Upper lobe of right lung (tissue), 1 donor: ENCODE results near the gene AQP12B. TPM values are rescaled to one million over a fixed set of nuclear protein-coding genes. Genes with fewer than 3 reads are reported as not detected.
A peak's percentile ranks its signal among the peaks of the same experiment; 100 is the strongest.

Source experiments
- ATAC-seq: fragments of 200-7000 bp; cut with Tn5 transposase; one replicate; pipeline ENCODE4 v1.9.1; 2020; ENCODE audit warnings: mild to moderate bottlenecking, moderate library complexity
- DNase-seq: peaks from one replicate; pipeline ENCODE4 v3.0.0-alpha.2; 2020
- H3K27ac ChIP-seq: fragments of 200-600 bp; one replicate; pipeline ENCODE4 v1.8.0; 2022
- H3K27me3 ChIP-seq: fragments of 200-600 bp; one replicate; pipeline ENCODE4 v1.8.0; 2022; ENCODE audit warnings: mild to moderate bottlenecking
- H3K36me3 ChIP-seq: fragments of 200-600 bp; one replicate; pipeline ENCODE4 v1.8.0; 2022
- H3K4me1 ChIP-seq: fragments of 200-600 bp; one replicate; pipeline ENCODE4 v1.8.0; 2022
- H3K4me3 ChIP-seq: fragments of 200-600 bp; one replicate; pipeline ENCODE4 v1.8.0; 2022; ENCODE audit warnings: mild to moderate bottlenecking
- H3K9me3 ChIP-seq: fragments of 200-600 bp; one replicate; pipeline ENCODE4 v1.8.0; 2022
- intact Hi-C: fragments of 100-400 bp; cut with DNase I; formaldehyde crosslinking; loops from one replicate; pipeline ENCODE4 v1.11.0; 2022
- total RNA-seq: library from RNA; stranded (reverse); fragmentation: NEBNext Ultra II Directional; extraction: Animal tissue kit (Norgen Biotek cat#: 25700); gene quantifications from one replicate; pipeline ENCODE4 v1.2.1, GENCODE V29; 2021
- TF ChIP-seq, protein P1 (sequence below): fragments of 200-600 bp; IDR thresholded peaks from one replicate; pipeline ENCODE4 v1.8.0; 2022; ENCODE audit warnings: antibody characterized with exemption
- donor health status: DM: no; HTN: yes; CAD: no; lungs with severe emphysema.

The AQP12B gene
- total RNA-seq, 1 donor from 2014 or later = not detected

DNA sequence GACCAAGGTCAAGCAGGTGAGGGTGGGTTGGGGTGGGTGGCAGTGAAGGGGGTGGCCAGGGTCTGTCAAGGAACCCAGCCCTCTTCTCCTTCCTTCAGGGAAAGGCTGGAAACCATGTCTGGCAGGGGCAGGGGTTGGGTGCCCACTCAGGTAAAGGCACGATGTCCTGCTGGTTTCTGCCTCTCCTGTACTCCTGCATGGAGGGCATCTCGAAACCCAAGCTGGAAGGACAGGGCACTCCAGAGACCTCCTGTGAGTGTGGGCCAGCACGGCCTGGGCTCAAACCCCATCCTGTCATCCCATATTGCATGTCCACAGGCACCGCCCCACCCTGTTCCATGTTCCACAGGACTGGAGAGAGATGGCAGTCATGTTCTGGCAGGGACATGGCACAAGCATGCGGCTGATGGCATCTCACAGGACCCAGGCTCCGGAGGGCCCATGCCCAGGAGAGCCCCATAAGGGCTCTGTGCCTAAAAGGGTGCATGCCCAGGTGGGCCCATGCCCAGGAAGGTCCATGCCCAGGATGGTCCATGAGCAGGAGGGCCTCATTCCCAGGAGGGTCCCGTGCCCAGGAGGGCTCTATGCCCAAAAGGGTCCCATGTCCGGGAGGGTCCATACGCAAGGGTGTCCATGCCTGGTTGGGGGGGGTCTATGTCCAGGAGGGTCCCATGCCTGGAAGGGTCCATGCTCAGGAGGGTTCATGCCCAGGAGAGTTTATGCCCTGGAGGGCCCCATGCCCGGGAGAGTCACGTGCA is 51.0 kb downstream of the AQP12B start:
- Histone ChIP-seq H3K27ac (no peak overlapping the region), H3K36me3 (no peaks in the 10 kb centered on the region), H3K4me1 (no peaks in the 10 kb centered on the region), H3K9me3 (no peaks in the 10 kb centered on the region), H3K27me3 (no peaks in the 10 kb centered on the region), H3K4me3 (no peak overlapping the region)
- intact Hi-C loops = no loop called here
- TF ChIP-seq, protein P1, sequence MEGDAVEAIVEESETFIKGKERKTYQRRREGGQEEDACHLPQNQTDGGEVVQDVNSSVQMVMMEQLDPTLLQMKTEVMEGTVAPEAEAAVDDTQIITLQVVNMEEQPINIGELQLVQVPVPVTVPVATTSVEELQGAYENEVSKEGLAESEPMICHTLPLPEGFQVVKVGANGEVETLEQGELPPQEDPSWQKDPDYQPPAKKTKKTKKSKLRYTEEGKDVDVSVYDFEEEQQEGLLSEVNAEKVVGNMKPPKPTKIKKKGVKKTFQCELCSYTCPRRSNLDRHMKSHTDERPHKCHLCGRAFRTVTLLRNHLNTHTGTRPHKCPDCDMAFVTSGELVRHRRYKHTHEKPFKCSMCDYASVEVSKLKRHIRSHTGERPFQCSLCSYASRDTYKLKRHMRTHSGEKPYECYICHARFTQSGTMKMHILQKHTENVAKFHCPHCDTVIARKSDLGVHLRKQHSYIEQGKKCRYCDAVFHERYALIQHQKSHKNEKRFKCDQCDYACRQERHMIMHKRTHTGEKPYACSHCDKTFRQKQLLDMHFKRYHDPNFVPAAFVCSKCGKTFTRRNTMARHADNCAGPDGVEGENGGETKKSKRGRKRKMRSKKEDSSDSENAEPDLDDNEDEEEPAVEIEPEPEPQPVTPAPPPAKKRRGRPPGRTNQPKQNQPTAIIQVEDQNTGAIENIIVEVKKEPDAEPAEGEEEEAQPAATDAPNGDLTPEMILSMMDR = no peak
- ATAC-seq = no peak
- peak; percentile 45 for DNase-seq

DNA sequence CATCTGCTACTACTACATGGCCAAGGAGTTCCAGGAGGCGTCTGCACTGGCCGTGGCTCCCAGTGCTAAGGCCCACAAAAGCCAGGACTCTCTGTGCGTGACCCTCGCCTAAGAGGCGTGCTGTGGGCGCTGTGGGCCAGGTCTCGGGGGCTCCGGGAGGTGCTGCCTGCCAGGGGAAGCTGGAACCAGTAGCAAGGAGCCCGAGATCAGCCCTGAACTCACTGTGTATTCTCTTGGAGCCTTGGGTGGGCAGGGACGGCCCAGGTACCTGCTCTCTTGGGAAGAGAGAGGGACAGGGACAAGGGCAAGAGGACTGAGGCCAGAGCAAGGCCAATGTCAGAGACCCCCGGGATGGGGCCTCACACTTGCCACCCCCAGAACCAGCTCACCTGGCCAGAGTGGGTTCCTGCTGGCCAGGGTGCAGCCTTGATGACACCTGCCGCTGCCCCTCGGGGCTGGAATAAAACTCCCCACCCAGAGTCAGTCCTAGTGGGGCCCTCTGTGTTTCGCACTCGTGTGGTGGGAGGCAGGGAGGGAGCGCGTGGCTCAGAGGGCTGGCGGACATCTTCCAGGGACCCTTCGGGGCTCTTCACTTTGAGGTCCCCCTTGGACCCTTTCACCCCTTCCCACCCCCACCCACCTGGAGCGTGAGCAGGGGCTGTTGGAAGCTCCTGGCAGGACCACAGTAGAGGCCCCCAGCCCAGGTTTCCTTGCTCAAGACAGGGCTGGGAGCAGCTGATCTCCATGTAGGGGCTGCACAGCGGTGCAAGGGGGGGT is 51.7 kb downstream of the AQP12B start:
- Histone ChIP-seq H3K9me3 (no peaks in the 10 kb centered on the region), H3K4me1 (no peaks in the 10 kb centered on the region), H3K27me3 (no peaks in the 10 kb centered on the region), H3K36me3 (no peaks in the 10 kb centered on the region), H3K4me3 (no peak overlapping the region), H3K27ac (no peak overlapping the region)
- TF ChIP-seq, protein P1 = no peak
- intact Hi-C loops = no loop called here
- ATAC-seq (no peak), DNase-seq (peak; percentile 53)

DNA sequence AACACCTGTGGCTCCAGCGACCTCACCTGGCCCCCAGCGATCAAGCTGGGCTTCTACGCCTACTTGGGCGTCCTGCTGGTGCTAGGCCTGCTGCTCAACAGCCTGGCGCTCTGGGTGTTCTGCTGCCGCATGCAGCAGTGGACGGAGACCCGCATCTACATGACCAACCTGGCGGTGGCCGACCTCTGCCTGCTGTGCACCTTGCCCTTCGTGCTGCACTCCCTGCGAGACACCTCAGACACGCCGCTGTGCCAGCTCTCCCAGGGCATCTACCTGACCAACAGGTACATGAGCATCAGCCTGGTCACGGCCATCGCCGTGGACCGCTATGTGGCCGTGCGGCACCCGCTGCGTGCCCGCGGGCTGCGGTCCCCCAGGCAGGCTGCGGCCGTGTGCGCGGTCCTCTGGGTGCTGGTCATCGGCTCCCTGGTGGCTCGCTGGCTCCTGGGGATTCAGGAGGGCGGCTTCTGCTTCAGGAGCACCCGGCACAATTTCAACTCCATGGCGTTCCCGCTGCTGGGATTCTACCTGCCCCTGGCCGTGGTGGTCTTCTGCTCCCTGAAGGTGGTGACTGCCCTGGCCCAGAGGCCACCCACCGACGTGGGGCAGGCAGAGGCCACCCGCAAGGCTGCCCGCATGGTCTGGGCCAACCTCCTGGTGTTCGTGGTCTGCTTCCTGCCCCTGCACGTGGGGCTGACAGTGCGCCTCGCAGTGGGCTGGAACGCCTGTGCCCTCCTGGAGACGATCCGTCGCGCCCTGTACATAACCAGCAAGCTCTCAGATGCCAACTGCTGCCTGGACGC is 52.5 kb downstream of the AQP12B start:
- H3K27ac ChIP-seq = no peak overlapping the region
- H3K27me3 ChIP-seq = no peaks in the 10 kb centered on the region
- peak; percentile 62 for DNase-seq
- H3K9me3 ChIP-seq = no peaks in the 10 kb centered on the region
- ATAC-seq = no peak
- H3K4me1 ChIP-seq = no peaks in the 10 kb centered on the region
- H3K4me3 ChIP-seq = no peak overlapping the region
- intact Hi-C loops = no loop called here
- TF ChIP-seq, protein P1 = no peak
- no peaks in the 10 kb centered on the region for H3K36me3 ChIP-seq

DNA sequence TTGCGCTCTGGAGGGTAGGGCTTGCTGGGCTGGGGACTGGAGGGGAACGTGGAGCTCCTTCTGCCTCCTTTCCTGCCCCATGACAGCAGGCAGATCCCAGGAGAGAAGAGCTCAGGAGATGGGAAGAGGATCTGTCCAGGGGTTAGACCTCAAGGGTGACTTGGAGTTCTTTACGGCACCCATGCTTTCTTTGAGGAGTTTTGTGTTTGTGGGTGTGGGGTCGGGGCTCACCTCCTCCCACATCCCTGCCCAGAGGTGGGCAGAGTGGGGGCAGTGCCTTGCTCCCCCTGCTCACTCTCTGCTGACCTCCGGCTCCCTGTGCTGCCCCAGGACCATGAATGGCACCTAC is 53.1 kb downstream of the AQP12B start:
- Histone ChIP-seq H3K4me1 (no peaks in the 10 kb centered on the region), H3K36me3 (no peaks in the 10 kb centered on the region), H3K27ac (no peak overlapping the region), H3K9me3 (no peaks in the 10 kb centered on the region), H3K27me3 (no peaks in the 10 kb centered on the region), H3K4me3 (no peak overlapping the region)
- intact Hi-C loops = no loop called here
- TF ChIP-seq, protein P1 = no peak
- ATAC-seq (no peak), DNase-seq (peak; percentile 12)

DNA sequence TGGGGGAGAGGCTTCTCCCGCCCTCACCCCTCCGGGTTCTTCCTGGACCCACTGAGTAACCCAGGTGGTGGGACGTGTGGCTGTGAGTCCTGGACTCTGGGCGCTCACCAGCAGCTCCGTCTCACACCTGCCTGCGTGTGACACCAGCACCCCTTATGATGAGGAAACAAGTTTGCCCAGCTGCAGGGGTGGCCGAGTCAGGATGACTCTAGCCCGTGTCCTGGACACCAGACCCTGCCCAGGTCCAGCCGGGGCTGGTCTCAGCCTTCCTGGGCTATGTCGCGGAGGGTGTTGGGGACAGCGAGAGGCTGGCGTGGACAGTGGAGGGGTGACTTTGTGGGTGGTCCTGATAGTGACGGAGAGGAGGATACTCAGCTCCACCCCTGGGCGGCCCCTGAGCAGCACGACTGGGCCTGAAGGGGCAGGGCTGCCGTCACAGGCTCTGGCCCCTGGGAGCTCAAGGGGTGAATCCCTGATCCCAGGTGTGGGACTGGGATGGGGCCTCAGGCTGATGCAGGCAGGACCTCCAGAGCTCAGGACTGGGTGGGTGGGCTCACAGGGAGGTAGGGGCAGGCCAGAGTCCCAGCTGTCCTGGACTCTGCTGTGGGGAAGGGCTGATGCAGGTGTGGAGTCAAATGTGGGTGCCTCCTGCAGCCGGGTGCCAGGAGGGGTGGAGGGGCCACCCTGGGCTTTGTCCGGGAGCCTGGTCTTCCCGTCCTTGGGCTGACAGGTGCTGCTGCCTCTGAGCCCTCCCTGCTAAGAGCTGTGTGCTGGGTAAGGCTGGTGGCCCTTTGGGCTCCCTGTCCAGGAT is 53.7 kb downstream of the AQP12B start:
- DNase-seq = peak; percentile 61
- H3K27me3 ChIP-seq = no peaks in the 10 kb centered on the region
- ATAC-seq = no peak
- no peak overlapping the region for H3K27ac ChIP-seq
- H3K4me1 ChIP-seq = no peaks in the 10 kb centered on the region
- no peaks in the 10 kb centered on the region for H3K36me3 ChIP-seq
- no peaks in the 10 kb centered on the region for H3K9me3 ChIP-seq
- no peak overlapping the region for H3K4me3 ChIP-seq
- TF ChIP-seq, protein P1 = no peak
- intact Hi-C loops = no loop called here
